Endothelial cell of umbilical vein (primary cell): Measurements from ENCODE around the gene ETFDH.
A peak's percentile ranks its signal among the peaks of the same experiment; 100 is the strongest.

ENCODE experiments used
- EZH2 ChIP-seq: IDR thresholded peaks from 2 replicates; pipeline ENCODE4 v1.6.1; 2012; ENCODE audit warnings: borderline replicate concordance, low read depth, mild to moderate bottlenecking, moderate library complexity, low read length, inconsistent platforms; ENCODE audit not compliant: severe bottlenecking
- FOS ChIP-seq: IDR thresholded peaks from 2 replicates; pipeline ENCODE4 v1.6.1; 2011; ENCODE audit warnings: mild to moderate bottlenecking, low read length, moderate library complexity, borderline replicate concordance; ENCODE audit not compliant: insufficient read depth
- TF ChIP-seq, protein P1 (sequence below), 2 donors: IDR thresholded peaks; 1 replicate in 1 of 2; 2 replicates in 1 of 2; pipeline ENCODE4 v1.5.1; 2011; ENCODE audit warnings: low read length in 2 of 2, mild to moderate bottlenecking in 2 of 2, moderate library complexity in 2 of 2, control low read depth in 1 of 2, inconsistent platforms in 1 of 2, low read depth in 1 of 2; ENCODE audit not compliant: insufficient read depth in 1 of 2; ENCODE audit errors: extremely low read depth in 1 of 2
- TF ChIP-seq, protein P2 (sequence below): IDR thresholded peaks from 2 replicates; pipeline ENCODE4 v1.6.1; 2011; ENCODE audit not compliant: insufficient read depth, insufficient read length

DNA sequence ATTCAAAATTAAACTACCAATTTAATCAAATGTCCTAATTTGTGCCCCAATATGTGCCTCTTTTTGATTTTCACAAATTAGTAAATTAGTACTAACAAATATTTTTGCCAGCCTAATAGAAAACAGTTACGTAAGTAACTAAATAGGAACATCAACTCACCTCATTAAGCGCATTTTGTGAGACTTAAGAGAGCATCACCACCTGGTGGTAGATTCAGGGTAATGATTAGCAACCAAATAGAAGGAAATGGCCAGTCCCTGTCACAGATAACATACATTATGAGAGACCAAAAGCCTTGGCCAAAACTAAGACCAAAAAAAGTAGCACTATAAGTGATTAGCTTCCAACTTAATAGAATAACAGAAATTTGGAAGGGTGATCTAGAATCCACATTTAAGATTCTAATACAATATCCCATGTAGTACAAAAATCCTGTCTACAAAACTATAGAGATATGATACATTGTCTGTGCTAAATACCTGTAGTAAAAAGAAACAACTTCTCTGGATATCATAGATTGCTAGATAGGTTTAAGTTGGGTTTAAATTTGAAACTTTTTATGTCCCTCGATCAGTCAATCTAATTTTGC is 47.1 kb upstream of the ETFDH start:
- TF ChIP-seq, protein P1, sequence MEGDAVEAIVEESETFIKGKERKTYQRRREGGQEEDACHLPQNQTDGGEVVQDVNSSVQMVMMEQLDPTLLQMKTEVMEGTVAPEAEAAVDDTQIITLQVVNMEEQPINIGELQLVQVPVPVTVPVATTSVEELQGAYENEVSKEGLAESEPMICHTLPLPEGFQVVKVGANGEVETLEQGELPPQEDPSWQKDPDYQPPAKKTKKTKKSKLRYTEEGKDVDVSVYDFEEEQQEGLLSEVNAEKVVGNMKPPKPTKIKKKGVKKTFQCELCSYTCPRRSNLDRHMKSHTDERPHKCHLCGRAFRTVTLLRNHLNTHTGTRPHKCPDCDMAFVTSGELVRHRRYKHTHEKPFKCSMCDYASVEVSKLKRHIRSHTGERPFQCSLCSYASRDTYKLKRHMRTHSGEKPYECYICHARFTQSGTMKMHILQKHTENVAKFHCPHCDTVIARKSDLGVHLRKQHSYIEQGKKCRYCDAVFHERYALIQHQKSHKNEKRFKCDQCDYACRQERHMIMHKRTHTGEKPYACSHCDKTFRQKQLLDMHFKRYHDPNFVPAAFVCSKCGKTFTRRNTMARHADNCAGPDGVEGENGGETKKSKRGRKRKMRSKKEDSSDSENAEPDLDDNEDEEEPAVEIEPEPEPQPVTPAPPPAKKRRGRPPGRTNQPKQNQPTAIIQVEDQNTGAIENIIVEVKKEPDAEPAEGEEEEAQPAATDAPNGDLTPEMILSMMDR (IDR thresholded peaks at IDR 0.05; ENCODE audit: extremely low read depth in 1 of 2, insufficient read depth in 1 of 2, low read depth in 1 of 2, low read length in 2 of 2): peak; percentile 42 to 50
- TF ChIP-seq FOS (no peak), EZH2 (no peak)
- TF ChIP-seq, protein P2, sequence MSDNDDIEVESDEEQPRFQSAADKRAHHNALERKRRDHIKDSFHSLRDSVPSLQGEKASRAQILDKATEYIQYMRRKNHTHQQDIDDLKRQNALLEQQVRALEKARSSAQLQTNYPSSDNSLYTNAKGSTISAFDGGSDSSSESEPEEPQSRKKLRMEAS: no peak
